ENCODE data around the gene MAP1S. TPM values are rescaled to one million over a fixed set of nuclear protein-coding genes. Genes with fewer than 3 reads are reported as not detected.

Gene MAP1S
- total RNA-seq, 1 donor from 2014 or later, result 71.4 TPM

DNA sequence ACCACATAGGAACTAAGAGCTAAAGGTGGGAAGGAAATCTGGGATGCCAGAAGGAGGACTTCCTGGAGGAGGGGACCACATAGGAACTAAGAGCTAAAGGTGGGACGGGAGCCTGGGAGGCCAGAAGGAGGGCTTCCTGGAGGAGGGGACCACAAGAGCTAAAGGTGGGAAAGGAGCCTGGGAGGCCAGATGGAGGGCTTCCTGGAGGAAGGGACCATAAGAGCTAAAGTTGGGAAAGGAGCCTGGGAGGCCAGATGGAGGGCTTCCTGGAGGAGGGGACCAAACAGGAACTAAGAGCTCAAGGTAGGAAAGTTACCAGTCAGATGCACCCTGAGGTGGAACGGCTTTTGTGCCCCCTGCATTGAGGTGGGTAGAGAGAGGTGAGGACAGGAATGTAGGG, 22.2 kb downstream of the MAP1S start:
- TF ChIP-seq, protein P1, sequence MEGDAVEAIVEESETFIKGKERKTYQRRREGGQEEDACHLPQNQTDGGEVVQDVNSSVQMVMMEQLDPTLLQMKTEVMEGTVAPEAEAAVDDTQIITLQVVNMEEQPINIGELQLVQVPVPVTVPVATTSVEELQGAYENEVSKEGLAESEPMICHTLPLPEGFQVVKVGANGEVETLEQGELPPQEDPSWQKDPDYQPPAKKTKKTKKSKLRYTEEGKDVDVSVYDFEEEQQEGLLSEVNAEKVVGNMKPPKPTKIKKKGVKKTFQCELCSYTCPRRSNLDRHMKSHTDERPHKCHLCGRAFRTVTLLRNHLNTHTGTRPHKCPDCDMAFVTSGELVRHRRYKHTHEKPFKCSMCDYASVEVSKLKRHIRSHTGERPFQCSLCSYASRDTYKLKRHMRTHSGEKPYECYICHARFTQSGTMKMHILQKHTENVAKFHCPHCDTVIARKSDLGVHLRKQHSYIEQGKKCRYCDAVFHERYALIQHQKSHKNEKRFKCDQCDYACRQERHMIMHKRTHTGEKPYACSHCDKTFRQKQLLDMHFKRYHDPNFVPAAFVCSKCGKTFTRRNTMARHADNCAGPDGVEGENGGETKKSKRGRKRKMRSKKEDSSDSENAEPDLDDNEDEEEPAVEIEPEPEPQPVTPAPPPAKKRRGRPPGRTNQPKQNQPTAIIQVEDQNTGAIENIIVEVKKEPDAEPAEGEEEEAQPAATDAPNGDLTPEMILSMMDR (IDR thresholded peaks at IDR 0.05), result no peak
- Histone ChIP-seq H3K27ac (no peak overlapping the region), H3K36me3 (peaks cover 7% of the 10 kb centered on the region), H3K27me3 (no peaks in the 10 kb centered on the region), H3K9me3 (no peaks in the 10 kb centered on the region), H3K4me1 (peaks cover 9% of the 10 kb centered on the region), H3K4me3 (no peak overlapping the region)
- intact Hi-C loops (cut with DNase I), result no loop called here
- ATAC-seq (no peak), DNase-seq (no peak)

DNA sequence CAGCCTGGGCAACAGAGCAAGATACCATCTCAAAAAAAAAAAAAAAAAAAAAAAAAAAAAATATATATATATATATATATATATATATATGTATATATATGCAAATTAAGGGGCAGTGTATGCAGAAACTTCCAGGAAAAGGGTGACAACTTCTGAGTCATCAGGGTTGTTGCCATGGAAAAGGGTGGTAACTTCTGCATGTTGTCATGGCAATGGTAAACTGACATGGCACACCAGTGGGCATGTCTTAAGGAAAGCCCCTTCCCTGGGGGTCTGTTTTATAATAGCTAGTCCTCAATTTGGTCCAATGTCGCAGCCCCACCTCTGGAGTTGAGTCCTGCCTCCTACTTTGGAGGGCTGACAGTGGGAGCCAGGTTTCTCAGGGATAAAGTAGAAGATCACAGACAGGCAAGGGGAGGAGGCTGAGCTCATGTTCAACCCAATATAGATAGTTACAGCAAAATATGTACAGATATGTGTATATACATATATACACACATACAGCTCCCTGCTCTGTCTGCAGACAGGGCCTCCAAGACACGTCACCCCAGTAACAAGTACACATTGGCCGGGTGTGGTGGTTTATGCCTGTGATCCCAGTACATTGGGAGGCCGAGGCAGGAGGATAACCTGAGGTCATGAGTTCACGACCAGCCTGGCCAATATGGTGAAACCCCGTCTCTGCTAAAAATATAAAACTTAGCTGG, 24.7 kb downstream of the MAP1S start:
- Histone ChIP-seq H3K9me3 (no peaks in the 10 kb centered on the region), H3K4me1 (peaks cover 14% of the 10 kb centered on the region), H3K27ac (no peak overlapping the region), H3K36me3 (no peaks in the 10 kb centered on the region), H3K4me3 (no peak overlapping the region), H3K27me3 (no peaks in the 10 kb centered on the region)
- intact Hi-C loops (cut with DNase I), result no loop called here
- ATAC-seq (no peak), DNase-seq (no peak)
- TF ChIP-seq, protein P1 (IDR thresholded peaks at IDR 0.05), result no peak

DNA sequence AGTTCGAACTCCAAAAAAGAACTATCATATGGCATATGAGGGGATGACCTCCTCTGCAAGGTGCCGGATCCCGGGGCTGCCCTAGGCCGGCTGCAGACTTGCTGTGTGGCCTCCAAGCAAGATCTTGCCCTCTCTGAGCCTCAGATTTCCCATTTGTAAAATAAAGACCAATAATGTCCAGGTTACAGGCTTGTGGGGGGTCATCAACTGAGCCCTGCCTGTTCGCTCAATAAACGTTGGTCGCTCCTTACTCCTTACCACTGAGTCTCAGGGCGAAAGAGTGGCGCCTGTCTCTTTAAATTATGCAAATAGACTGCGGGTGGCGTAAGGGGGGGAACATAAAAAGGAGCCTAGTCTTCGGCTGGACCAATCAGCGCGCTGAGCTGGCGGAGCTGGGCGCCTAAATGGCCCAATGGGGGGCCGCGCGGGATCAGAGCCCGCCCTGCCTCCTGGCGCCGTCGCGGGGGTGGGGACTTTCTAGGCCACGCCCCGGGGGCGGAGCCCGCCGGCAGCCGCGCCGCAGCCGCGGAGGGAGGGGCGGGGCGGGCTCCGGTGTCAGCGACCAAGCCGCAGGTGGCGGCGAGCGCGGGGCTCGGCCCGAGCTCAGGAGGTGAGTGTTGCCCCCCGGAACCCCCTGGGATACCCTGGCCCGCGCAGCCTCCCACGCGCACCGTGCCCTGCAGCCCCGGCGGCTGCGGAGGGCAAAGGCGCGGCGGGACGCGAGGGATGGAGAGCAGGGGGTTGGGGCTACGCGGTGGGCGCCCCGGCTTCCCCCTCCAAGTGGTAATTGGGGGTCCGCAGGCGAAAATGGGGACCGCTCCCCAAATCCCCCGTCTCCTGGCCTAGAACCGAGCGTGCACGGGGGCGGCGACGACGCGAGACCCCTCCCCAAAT, 28.2 kb downstream of the MAP1S start:
- Histone ChIP-seq H3K9me3 (no peaks in the 10 kb centered on the region), H3K27ac (no peak overlapping the region), H3K4me1 (peaks cover 11% of the 10 kb centered on the region), H3K27me3 (no peaks in the 10 kb centered on the region), H3K4me3 (peak overlapping the region; percentile 57), H3K36me3 (no peaks in the 10 kb centered on the region)
- peak; percentile 95 for DNase-seq
- peak; percentile 99 for ATAC-seq
- TF ChIP-seq, protein P1 (IDR thresholded peaks at IDR 0.05), result no peak
- intact Hi-C loops (cut with DNase I), result no loop called here

DNA sequence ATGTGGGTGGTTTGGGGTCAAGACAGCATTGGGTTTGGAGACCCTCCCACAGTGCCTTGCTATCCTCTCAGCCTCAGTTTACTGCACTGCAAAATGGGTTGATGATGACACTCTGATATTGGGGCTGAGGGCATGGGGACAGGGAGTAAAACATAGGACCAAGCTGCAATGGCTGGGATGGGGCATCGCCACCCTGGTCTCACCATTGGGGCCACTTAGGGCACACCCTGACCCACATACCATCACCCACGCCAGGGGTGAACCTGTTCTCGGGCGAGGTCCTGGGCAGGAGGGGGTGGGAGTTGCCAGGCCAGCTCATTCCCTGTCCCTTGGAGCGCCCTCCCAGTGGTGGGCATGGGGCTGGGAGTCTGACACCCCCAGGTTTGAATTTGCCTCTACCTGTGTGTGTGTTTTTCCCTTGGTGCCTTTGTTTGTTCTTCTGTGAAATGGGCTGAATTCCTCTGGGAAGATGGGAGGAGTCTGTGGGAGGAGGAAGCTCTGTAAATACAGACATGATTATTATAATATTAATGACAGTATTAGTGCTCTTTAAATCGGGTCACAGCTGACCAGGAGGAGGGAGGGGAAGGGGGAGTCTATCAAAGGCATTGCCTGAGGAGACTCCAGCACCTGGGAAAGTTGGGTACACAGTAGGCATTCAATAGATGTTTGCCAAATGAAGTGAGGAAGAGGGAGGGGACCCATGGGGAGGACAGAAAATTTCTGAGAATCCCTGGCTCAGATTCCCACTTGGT, 29.8 kb downstream of the MAP1S start:
- no peak for ATAC-seq
- no peak overlapping the region for H3K4me3 ChIP-seq
- intact Hi-C loops (cut with DNase I), result no loop called here
- no peaks in the 10 kb centered on the region for H3K36me3 ChIP-seq
- DNase-seq, result no peak
- no peaks in the 10 kb centered on the region for H3K27me3 ChIP-seq
- peaks cover 11% of the 10 kb centered on the region for H3K4me1 ChIP-seq
- TF ChIP-seq, protein P1 (IDR thresholded peaks at IDR 0.05), result no peak
- H3K9me3 ChIP-seq, result no peaks in the 10 kb centered on the region
- no peak overlapping the region for H3K27ac ChIP-seq

DNA sequence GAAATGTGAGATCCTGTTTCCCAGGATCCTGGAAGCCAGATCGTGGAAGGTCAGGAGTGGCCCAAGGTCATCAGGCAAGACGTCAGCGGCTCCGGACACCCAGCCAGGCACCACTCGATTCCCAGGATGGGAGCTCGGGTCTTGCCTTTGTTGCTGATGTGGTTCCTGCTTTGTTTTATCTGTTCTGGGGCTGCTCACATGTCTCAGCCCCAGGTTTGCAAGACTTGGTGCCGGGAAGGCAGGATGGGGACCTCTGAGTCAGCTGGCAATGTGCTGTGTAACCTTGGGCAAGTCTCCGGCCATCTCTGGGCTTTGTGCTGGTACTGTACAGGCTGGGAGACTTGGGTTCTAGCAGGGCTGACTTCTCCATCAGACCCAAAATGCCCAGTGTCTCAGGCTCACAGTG, 30.6 kb downstream of the MAP1S start:
- TF ChIP-seq, protein P1 (IDR thresholded peaks at IDR 0.05), result no peak
- peak overlapping the region; percentile 17 for H3K27ac ChIP-seq
- peaks cover 11% of the 10 kb centered on the region for H3K4me1 ChIP-seq
- ATAC-seq (no peak), DNase-seq (no peak)
- intact Hi-C loops (cut with DNase I), result no loop called here
- no peaks in the 10 kb centered on the region for H3K36me3 ChIP-seq
- H3K27me3 ChIP-seq, result no peaks in the 10 kb centered on the region
- no peak overlapping the region for H3K4me3 ChIP-seq
- H3K9me3 ChIP-seq, result no peaks in the 10 kb centered on the region
